ENCODE results near the gene TRANK1. TPM values are rescaled to one million over a fixed set of nuclear protein-coding genes. Genes with fewer than 3 reads are reported as not detected.
"Not testable (repeated sequence)": the region's sequence is repeated elsewhere in the genome, so short reads cannot be mapped to it uniquely, and the experiment has no call there.

TRANK1 gene
- total and polyA plus RNA-seq, 2 experiments from 2014 or later = 5.2 to 10.3 TPM

DNA sequence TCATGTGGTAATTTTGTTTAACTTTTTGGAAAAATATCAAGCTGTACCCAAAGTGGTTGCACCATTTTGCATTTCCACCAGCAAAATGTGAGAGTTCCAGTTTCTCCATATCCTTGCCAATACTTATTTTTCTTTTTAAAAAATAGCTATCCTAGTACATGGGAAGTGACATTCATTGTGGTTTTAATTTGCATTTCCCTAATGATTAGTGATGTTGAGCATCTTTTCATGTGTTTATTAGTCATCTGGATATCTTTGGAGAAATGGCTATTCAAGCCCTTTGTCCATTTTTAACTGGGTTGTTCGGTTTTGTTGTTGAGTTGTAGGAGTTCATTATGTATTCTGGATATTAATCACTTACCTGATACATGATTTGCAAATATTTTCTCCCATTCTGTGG is 19.5 kb upstream of the TRANK1 start:
- TF ChIP-seq EZH2phosphoT487 (IDR thresholded peaks at IDR 0.05; ENCODE audit: insufficient read depth, low read depth) (no peak), EZH2 (IDR thresholded peaks at IDR 0.05; ENCODE audit: insufficient read depth, poor library complexity, severe bottlenecking) (no peak)
- H3K4me2 ChIP-seq (ENCODE audit: unreplicated experiment) = no peak overlapping the region
- H3K4me3 ChIP-seq = no peak overlapping the region
- no peaks in the 10 kb centered on the region for H3F3A ChIP-seq (ENCODE audit: insufficient read depth)
- no peak overlapping the region for H3K9ac ChIP-seq
- H3K27me3 ChIP-seq (replicated peaks; ENCODE audit: insufficient read depth) = no peaks in the 10 kb centered on the region
- 75 to 81% methylated on average over 1 of the region's 1 CpG for WGBS, 2 experiments (ENCODE audit: low coverage in 1 of 2, low lambda C conversion rate in 2 of 2, missing lambda C conversion rate in 2 of 2)
- H3K9me3 ChIP-seq (ENCODE audit: low read depth) = no peaks in the 10 kb centered on the region
- in situ Hi-C loops (cut with MboI) = no loop called here
- H3K36me3 ChIP-seq (ENCODE audit: low read depth) = no peaks in the 10 kb centered on the region
- DNase-seq = no peak
- no peaks in the 10 kb centered on the region for H3K4me1 ChIP-seq (ENCODE audit: insufficient read depth)
- H2AFZ ChIP-seq = no peak overlapping the region
- no peaks in the 10 kb centered on the region for H3K9me2 ChIP-seq (ENCODE audit: insufficient read depth)
- H3K27ac ChIP-seq = no peak overlapping the region
- no peaks in the 10 kb centered on the region for H4K20me1 ChIP-seq (ENCODE audit: insufficient read depth)
- no peaks in the 10 kb centered on the region for H3K79me2 ChIP-seq (ENCODE audit: insufficient read depth)

DNA sequence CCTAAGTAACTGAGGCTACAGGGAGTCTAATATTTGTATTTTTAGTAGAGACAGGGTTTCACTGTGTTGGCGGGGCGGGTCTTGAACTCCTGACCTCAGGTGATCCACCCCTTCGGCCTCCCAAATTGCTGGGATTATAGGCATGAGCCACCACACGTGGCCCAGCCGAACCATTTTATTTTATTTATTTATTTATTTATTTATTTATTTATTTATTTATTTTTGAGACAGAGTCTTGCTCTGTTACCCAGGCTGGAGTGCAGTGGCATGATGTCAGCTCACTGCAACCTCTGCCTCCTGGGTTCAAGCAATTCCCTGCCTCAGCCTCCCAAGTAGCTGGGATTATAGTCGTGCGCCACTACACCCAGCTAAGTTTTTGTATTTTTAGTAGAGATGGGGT is 18.2 kb upstream of the TRANK1 start:
- DNase-seq; H3F3A ChIP-seq (ENCODE audit: insufficient read depth); in situ Hi-C loops (cut with MboI); H3K36me3 ChIP-seq (ENCODE audit: low read depth); H3K79me2 ChIP-seq (ENCODE audit: insufficient read depth); H3K4me2 ChIP-seq (ENCODE audit: unreplicated experiment); H2AFZ ChIP-seq; H3K9me2 ChIP-seq (ENCODE audit: insufficient read depth); H3K4me1 ChIP-seq (ENCODE audit: insufficient read depth); H4K20me1 ChIP-seq (ENCODE audit: insufficient read depth); H3K4me3 ChIP-seq; H3K27me3 ChIP-seq (replicated peaks; ENCODE audit: insufficient read depth); H3K27ac ChIP-seq; H3K9me3 ChIP-seq (ENCODE audit: low read depth); H3K9ac ChIP-seq: not testable (repeated sequence)
- WGBS, 2 experiments (ENCODE audit: low coverage in 1 of 2, low lambda C conversion rate in 2 of 2, missing lambda C conversion rate in 2 of 2) = 87 to 91% methylated on average over 7 of the region's 7 CpGs

DNA sequence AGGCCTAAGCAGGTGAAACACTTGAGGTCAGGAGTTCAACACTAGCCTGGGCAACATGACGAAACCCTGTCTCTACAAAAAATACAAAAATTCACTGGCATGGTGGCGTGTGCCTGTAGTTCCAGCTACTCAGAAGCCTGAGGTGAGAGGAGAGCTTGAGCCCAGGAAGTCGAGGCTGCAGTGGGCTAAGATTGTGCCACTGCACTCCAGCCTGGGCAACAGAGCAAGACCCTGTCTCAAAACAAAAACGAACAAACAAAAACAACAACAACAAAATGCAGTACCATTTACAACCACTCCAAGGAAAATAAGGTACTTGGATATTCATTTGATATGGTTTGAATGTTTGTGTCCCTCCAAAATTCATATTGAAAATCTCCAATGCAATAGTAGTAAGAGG is 15.6 kb upstream of the TRANK1 start:
- no peak for DNase-seq
- in situ Hi-C loops (cut with MboI) = no loop called here
- no peak overlapping the region for H3K4me3 ChIP-seq
- no peaks in the 10 kb centered on the region for H3K27me3 ChIP-seq (replicated peaks; ENCODE audit: insufficient read depth)
- H3K9me3 ChIP-seq (ENCODE audit: low read depth) = no peaks in the 10 kb centered on the region
- peaks cover 11% of the 10 kb centered on the region for H3F3A ChIP-seq (ENCODE audit: insufficient read depth)
- no peaks in the 10 kb centered on the region for H4K20me1 ChIP-seq (ENCODE audit: insufficient read depth)
- H3K9ac ChIP-seq = no peak overlapping the region
- 66 to 71% methylated on average over 4 of the region's 4 CpGs for WGBS, 2 experiments (ENCODE audit: low coverage in 1 of 2, low lambda C conversion rate in 2 of 2, missing lambda C conversion rate in 2 of 2)
- no peaks in the 10 kb centered on the region for H3K9me2 ChIP-seq (ENCODE audit: insufficient read depth)
- H3K27ac ChIP-seq = no peak overlapping the region
- TF ChIP-seq EZH2 (IDR thresholded peaks at IDR 0.05; ENCODE audit: insufficient read depth, poor library complexity, severe bottlenecking) (no peak), EZH2phosphoT487 (IDR thresholded peaks at IDR 0.05; ENCODE audit: insufficient read depth, low read depth) (no peak)
- peaks cover 14% of the 10 kb centered on the region for H3K4me1 ChIP-seq (ENCODE audit: insufficient read depth)
- no peaks in the 10 kb centered on the region for H3K36me3 ChIP-seq (ENCODE audit: low read depth)
- H3K4me2 ChIP-seq (ENCODE audit: unreplicated experiment) = no peak overlapping the region
- H2AFZ ChIP-seq = no peak overlapping the region
- H3K79me2 ChIP-seq (ENCODE audit: insufficient read depth) = no peaks in the 10 kb centered on the region

DNA sequence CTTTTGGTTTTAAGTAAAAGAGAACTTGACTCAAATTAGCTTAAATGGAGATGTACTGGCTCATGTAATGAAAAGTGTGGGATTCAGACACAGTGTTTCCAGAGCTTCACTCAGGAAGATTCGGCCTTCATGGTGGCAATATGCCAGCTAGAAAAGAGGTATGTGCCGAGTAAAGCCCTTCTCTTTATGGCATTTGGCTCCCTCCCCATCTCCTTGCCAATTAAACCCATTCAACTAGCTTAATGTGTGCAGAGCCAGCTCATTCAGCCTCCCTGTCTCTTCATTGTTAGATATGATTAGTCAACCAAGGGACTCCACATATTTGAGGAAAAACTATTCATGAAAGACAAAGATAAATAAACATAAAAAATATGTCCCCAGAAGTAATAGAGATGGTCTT is 15.0 kb upstream of the TRANK1 start:
- no peak overlapping the region for H2AFZ ChIP-seq
- no peaks in the 10 kb centered on the region for H3K36me3 ChIP-seq (ENCODE audit: low read depth)
- H3K9ac ChIP-seq = no peak overlapping the region
- H3K4me2 ChIP-seq (ENCODE audit: unreplicated experiment) = no peak overlapping the region
- WGBS, 2 experiments (ENCODE audit: low coverage in 1 of 2, low lambda C conversion rate in 2 of 2, missing lambda C conversion rate in 2 of 2) = 56 to 58% methylated on average over 2 of the region's 2 CpGs
- no peak overlapping the region for H3K27ac ChIP-seq
- H3K4me3 ChIP-seq = no peak overlapping the region
- TF ChIP-seq EZH2 (IDR thresholded peaks at IDR 0.05; ENCODE audit: insufficient read depth, poor library complexity, severe bottlenecking) = no peak
- no peak for TF ChIP-seq EZH2phosphoT487 (IDR thresholded peaks at IDR 0.05; ENCODE audit: insufficient read depth, low read depth)
- H3F3A ChIP-seq (ENCODE audit: insufficient read depth) = peaks cover 11% of the 10 kb centered on the region
- H3K4me1 ChIP-seq (ENCODE audit: insufficient read depth) = peaks cover 14% of the 10 kb centered on the region
- no peak for DNase-seq
- H3K27me3 ChIP-seq (replicated peaks; ENCODE audit: insufficient read depth) = no peaks in the 10 kb centered on the region
- H3K9me2 ChIP-seq (ENCODE audit: insufficient read depth) = no peaks in the 10 kb centered on the region
- H3K9me3 ChIP-seq (ENCODE audit: low read depth) = no peaks in the 10 kb centered on the region
- in situ Hi-C loops (cut with MboI) = no loop called here
- no peaks in the 10 kb centered on the region for H3K79me2 ChIP-seq (ENCODE audit: insufficient read depth)
- H4K20me1 ChIP-seq (ENCODE audit: insufficient read depth) = no peaks in the 10 kb centered on the region
